GM10248 (cell line): ENCODE data around the gene RBM6.
"Not testable (repeated sequence)": the region's sequence is repeated elsewhere in the genome, so short reads cannot be mapped to it uniquely, and the experiment has no call there.

ENCODE experiments used
- CTCF ChIA-PET: fragments of 300-600 bp; sonication (Branson Sonifier 250); formaldehyde crosslinking; extraction: SDS; loops from one replicate; lab custom pipeline; 2021; ENCODE audit warnings: antibody characterized with exemption; lab: Yijun Ruan, JAX
- POLR2A ChIA-PET: fragments of 350-650 bp; sonication (Branson Sonifier 250); formaldehyde crosslinking; extraction: SDS; loops from one replicate; lab custom pipeline; 2020; ENCODE audit warnings: antibody characterized with exemption; lab: Yijun Ruan, JAX
- DNase-seq: peaks from one replicate; pipeline ENCODE4 v3.0.0; 2012; ENCODE audit errors: extremely low spot score
- CTCF ChIP-seq: IDR thresholded peaks from 2 replicates; pipeline ENCODE4 v1.5.1; 2012; ENCODE audit warnings: mild to moderate bottlenecking, low read depth; ENCODE audit errors: extremely low read depth, missing control alignments, control extremely low read depth

The RBM6 gene

DNA sequence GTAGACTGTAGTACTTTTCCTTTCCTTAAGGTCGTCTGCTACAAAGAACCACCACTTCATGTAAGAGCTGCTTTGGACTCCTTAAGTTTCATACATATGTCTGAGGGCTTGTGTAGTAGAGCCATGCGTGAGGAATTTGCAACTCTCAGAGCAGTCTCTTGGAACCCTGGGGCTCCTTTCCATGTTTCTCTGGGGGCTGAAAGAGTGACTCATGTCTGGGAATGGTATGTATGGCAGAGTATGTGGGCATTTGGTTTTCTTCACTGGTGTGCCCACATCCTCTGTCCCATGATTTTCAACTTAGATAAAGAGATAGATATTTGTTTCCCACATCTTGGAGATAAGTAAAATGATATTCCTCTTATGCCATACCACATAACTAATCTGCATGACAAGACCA is 128.2 kb downstream of the RBM6 start:
- POLR2A ChIA-PET: interaction anchor here (0.6 kb wide), 1 partner anchor 39 kb away, joined by 4 read pairs; no protein-coding TSS in a partner anchor
- DNase-seq: no peak
- CTCF ChIA-PET: interaction anchor here (0.8 to 3.6 kb wide), 6 partner anchors 11 to 159 kb away, joined by 3 to 11 read pairs (median 6); no protein-coding TSS in a partner anchor
- TF ChIP-seq CTCF: no peak

- POLR2A ChIA-PET: interaction anchor here (0.5 kb wide), 1 partner anchor 71 kb away, joined by 3 read pairs; no protein-coding TSS in a partner anchor
- no peak for TF ChIP-seq CTCF
- no peak for DNase-seq
- CTCF ChIA-PET: interaction anchor here (1.1 to 2.2 kb wide), 3 partner anchors 9 to 17 kb away, joined by 3 to 9 read pairs (median 4); no protein-coding TSS in a partner anchor
Measured at GRCh38 chr3:50078091-50078490, 138.1 kb downstream of the RBM6 start.

DNA sequence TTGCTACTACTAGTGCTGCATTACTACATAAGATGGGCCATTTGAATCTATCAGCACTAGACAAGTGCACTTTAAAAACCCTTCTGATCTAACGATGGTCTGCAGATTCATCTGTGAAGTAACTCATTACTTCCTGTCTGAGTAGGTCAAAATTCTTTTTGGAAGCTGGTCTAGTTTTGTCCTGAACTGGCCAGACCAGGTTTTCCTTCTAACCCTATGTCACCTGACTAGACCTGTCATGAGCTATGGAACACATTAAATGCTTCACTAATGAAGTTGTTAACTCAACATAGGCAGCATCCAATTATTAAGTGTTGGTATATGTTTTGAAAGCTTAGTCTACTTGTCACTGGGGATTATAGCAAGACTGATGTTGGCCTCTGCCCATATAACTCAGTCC is 138.7 kb downstream of the RBM6 start:
- POLR2A ChIA-PET: interaction anchor here (0.5 kb wide), 1 partner anchor 72 kb away, joined by 3 read pairs; no protein-coding TSS in a partner anchor

DNA sequence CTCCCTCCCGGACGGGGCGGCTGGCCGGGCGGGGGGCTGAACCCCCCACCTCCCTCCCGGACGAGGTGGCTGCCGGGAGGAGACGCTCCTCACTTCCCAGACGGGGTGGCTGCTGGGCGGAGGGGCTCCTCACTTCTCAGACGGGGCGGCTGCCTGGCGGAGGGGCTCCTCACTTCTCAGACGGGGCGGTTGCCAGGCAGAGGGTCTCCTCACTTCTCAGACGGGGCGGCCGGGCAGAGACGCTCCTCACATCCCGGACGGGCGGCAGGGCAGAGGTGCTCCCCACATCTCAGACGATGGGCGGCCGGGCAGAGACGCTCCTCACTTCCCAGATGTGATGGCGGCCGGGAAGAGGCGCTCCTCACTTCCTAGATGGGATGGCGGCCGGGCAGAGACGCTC is 145.0 kb downstream of the RBM6 start:
- CTCF ChIA-PET, POLR2A ChIA-PET, DNase-seq: not testable (repeated sequence)

More for the DNA sequence above, 138.7 kb downstream of the RBM6 start:
- no peak for TF ChIP-seq CTCF
- DNase-seq: no peak
- CTCF ChIA-PET: interaction anchor here (1.1 to 2.2 kb wide), 3 partner anchors 10 to 16 kb away, joined by 3 to 9 read pairs (median 4); no protein-coding TSS in a partner anchor

DNA sequence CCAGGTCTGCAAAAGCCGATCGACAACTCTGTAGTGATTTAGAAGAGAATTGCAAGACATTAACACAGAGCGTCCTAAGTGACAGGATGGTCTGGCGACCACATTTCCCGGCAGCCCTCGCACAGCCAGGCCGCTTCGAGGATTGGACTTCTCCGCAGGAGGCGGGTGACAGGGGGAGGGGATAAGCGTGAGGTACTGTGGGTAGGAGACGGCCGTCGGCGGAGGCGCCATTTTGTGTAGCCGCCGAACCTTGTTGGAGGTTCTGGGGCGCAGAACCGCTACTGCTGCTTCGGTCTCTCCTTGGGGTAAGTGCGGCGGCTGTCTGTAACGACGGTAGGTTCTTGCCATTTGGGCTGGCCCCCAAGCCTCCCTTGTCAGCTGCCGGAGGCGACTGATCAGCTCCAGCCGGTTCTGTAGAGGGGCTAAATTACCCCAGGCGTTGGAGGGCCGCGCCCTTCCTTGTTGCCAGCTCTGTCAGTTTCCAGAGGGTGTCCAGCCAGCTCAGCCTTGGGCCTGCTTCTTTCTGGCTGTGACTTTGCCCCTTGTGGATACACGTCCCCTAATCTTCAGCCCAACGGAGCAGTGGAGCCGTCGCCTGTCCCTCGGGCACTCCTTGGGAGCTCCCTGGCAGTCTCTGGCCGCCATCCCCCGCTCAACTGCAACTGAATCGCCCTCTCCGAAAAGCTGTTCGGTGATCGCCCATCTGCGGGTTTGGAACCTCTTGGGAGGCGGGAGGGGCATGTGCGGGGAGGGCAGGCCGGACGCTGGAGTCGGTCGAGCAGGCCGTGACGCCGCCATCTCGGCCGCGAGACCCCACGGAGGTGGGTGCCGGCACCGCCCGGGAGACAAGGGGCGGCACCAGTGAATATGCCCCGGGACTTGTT is 149.0 kb downstream of the RBM6 start, which contains the start of gene RBM5:
RBM5 (plus strand) TSS at position 195 of the 884 bp plus-strand sequence. CDS start 1,516 bp downstream, outside the sequence.
- DNase-seq: peak; percentile 97
- POLR2A ChIA-PET: interaction anchor here (1.1 kb wide), 1 partner anchor 52 kb away, joined by 3 read pairs; no protein-coding TSS in a partner anchor
- TF ChIP-seq CTCF: no peak
- CTCF ChIA-PET: interaction anchor here (1.1 to 1.8 kb wide), 4 partner anchors 9 to 31 kb away, joined by 3 to 5 read pairs (median 3); no protein-coding TSS in a partner anchor

GRCh38 chr3:50089609-50089945 is 149.6 kb downstream of the RBM6 start:
- CTCF ChIA-PET: interaction anchor here (1.2 to 1.8 kb wide), 4 partner anchors 15 to 157 kb away, joined by 3 to 5 read pairs (median 3); no protein-coding TSS in a partner anchor
- POLR2A ChIA-PET: interaction anchor here (1.1 kb wide), 1 partner anchor 53 kb away, joined by 3 read pairs; no protein-coding TSS in a partner anchor
- no peak for DNase-seq
- no peak for TF ChIP-seq CTCF
